HUES48 (cell line): ENCODE results near the gene PEX26.
"Not testable (repeated sequence)": the region's sequence is repeated elsewhere in the genome, so short reads cannot be mapped to it uniquely, and the experiment has no call there.

Experiments used
- H3K27ac ChIP-seq: one replicate; pipeline ENCODE4 v1.7.0; 2013; ENCODE audit warnings: low read depth, low read length, inconsistent platforms
- H3K27me3 ChIP-seq: 2 replicates; pipeline ENCODE4 v1.6.1; 2013; ENCODE audit warnings: mild to moderate bottlenecking, low read length; ENCODE audit not compliant: control insufficient read depth, insufficient read depth
- H3K36me3 ChIP-seq: 2 replicates; pipeline ENCODE4 v1.6.1; 2013; ENCODE audit warnings: low read length; ENCODE audit not compliant: control insufficient read depth, insufficient read depth
- H3K4me1 ChIP-seq: 2 replicates; pipeline ENCODE4 v1.6.1; 2013; ENCODE audit warnings: mild to moderate bottlenecking, low read length; ENCODE audit not compliant: control insufficient read depth, insufficient read depth
- H3K4me3 ChIP-seq: 2 replicates; pipeline ENCODE4 v1.5.1; 2013; ENCODE audit warnings: mild to moderate bottlenecking, low read depth, low read length
- H3K9ac ChIP-seq: 2 replicates; pipeline ENCODE4 v1.6.1; 2013; ENCODE audit warnings: mild to moderate bottlenecking, low read depth, low read length, moderate library complexity
- H3K9me3 ChIP-seq: 2 replicates; pipeline ENCODE4 v1.6.1; 2013; ENCODE audit warnings: low read length; ENCODE audit not compliant: control insufficient read depth, insufficient read depth

Gene PEX26

GRCh38 chr22:18044548-18045271 lies 33.1 kb upstream of the PEX26 start:
- H3K27me3 ChIP-seq = no peaks in the 10 kb centered on the region
- H3K36me3 ChIP-seq = no peaks in the 10 kb centered on the region
- peaks cover 4% of the 10 kb centered on the region; the same call in 1 of the 2 replicates for H3K9me3 ChIP-seq
- no peak overlapping the region for H3K9ac ChIP-seq
- no peak overlapping the region for H3K4me3 ChIP-seq
- no peaks in the 10 kb centered on the region for H3K4me1 ChIP-seq
- H3K27ac ChIP-seq = no peak overlapping the region

- no peaks in the 10 kb centered on the region for H3K27me3 ChIP-seq
- H3K9me3 ChIP-seq = peaks cover 4% of the 10 kb centered on the region; the same call in 1 of the 2 replicates
- no peak overlapping the region for H3K4me3 ChIP-seq
- H3K4me1 ChIP-seq = no peaks in the 10 kb centered on the region
- no peaks in the 10 kb centered on the region for H3K36me3 ChIP-seq
- no peak overlapping the region for H3K27ac ChIP-seq
- H3K9ac ChIP-seq = no peak overlapping the region
Measured at GRCh38 chr22:18045794-18046193, 32.0 kb upstream of the PEX26 start.

GRCh38 chr22:18048041-18048440 lies 29.7 kb upstream of the PEX26 start:
- H3K27me3 ChIP-seq = no peaks in the 10 kb centered on the region
- H3K9me3 ChIP-seq = no peaks in the 10 kb centered on the region
- no peaks in the 10 kb centered on the region for H3K4me1 ChIP-seq
- H3K9ac ChIP-seq = no peak overlapping the region
- H3K36me3 ChIP-seq = no peaks in the 10 kb centered on the region
- no peak overlapping the region for H3K27ac ChIP-seq
- H3K4me3 ChIP-seq = no peak overlapping the region

GRCh38 chr22:18048441-18048898 lies 29.3 kb upstream of the PEX26 start:
- no peak overlapping the region for H3K27ac ChIP-seq
- no peaks in the 10 kb centered on the region for H3K9me3 ChIP-seq
- H3K27me3 ChIP-seq = no peaks in the 10 kb centered on the region
- H3K4me3 ChIP-seq = no peak overlapping the region
- no peaks in the 10 kb centered on the region for H3K36me3 ChIP-seq
- no peak overlapping the region for H3K9ac ChIP-seq
- no peaks in the 10 kb centered on the region for H3K4me1 ChIP-seq

- Histone ChIP-seq H3K27ac (no peak overlapping the region), H3K4me1 (no peaks in the 10 kb centered on the region), H3K9ac (no peak overlapping the region), H3K27me3 (no peaks in the 10 kb centered on the region), H3K36me3 (no peaks in the 10 kb centered on the region), H3K9me3 (no peaks in the 10 kb centered on the region), H3K4me3 (no peak overlapping the region)
Measured at GRCh38 chr22:18050065-18050464, 27.7 kb upstream of the PEX26 start.

- not testable (repeated sequence) for H3K9ac ChIP-seq, H3K4me1 ChIP-seq, H3K27me3 ChIP-seq, H3K27ac ChIP-seq, H3K4me3 ChIP-seq, H3K36me3 ChIP-seq, H3K9me3 ChIP-seq
Measured at GRCh38 chr22:18051113-18051512, 26.7 kb upstream of the PEX26 start.

- not testable (repeated sequence) for H3K4me3 ChIP-seq, H3K4me1 ChIP-seq, H3K36me3 ChIP-seq, H3K27ac ChIP-seq, H3K9ac ChIP-seq, H3K27me3 ChIP-seq, H3K9me3 ChIP-seq
Measured at GRCh38 chr22:18053216-18053946, 24.4 kb upstream of the PEX26 start.

GRCh38 chr22:18055619-18056160 lies 22.1 kb upstream of the PEX26 start:
- Histone ChIP-seq H3K27ac (no peak overlapping the region), H3K4me3 (no peak overlapping the region), H3K9me3 (no peaks in the 10 kb centered on the region), H3K4me1 (no peaks in the 10 kb centered on the region), H3K36me3 (no peaks in the 10 kb centered on the region), H3K27me3 (no peaks in the 10 kb centered on the region), H3K9ac (no peak overlapping the region)

GRCh38 chr22:18056161-18056666 lies 21.6 kb upstream of the PEX26 start:
- H3K27me3 ChIP-seq = no peaks in the 10 kb centered on the region
- no peaks in the 10 kb centered on the region for H3K9me3 ChIP-seq
- H3K4me1 ChIP-seq = 0 out of 2 replicates have a peak, but pooled peaks cover under 1% of the 10 kb centered on the region
- H3K36me3 ChIP-seq = no peaks in the 10 kb centered on the region
- no peak overlapping the region for H3K4me3 ChIP-seq
- H3K27ac ChIP-seq = no peak overlapping the region
- no peak overlapping the region for H3K9ac ChIP-seq

GRCh38 chr22:18056807-18057474 lies 20.8 kb upstream of the PEX26 start:
- H3K4me1 ChIP-seq = 0 out of 2 replicates have a peak, but pooled peaks cover 3% of the 10 kb centered on the region
- no peak overlapping the region for H3K4me3 ChIP-seq

More at GRCh38 chr22:18056807-18057474, 20.8 kb upstream of the PEX26 start:
- H3K27me3 ChIP-seq = no peaks in the 10 kb centered on the region
- no peak overlapping the region for H3K27ac ChIP-seq
- no peaks in the 10 kb centered on the region for H3K9me3 ChIP-seq
- no peak overlapping the region for H3K9ac ChIP-seq
- no peaks in the 10 kb centered on the region for H3K36me3 ChIP-seq
